COLO668 (cell line): ENCODE measurements around the gene PSEN1.

ENCODE experiments used
- DNase-seq: peaks from one replicate; lab custom pipeline; 2025; ENCODE audit not compliant: unreplicated experiment; lab: John Stamatoyannopoulos, UW

Gene PSEN1

DNA sequence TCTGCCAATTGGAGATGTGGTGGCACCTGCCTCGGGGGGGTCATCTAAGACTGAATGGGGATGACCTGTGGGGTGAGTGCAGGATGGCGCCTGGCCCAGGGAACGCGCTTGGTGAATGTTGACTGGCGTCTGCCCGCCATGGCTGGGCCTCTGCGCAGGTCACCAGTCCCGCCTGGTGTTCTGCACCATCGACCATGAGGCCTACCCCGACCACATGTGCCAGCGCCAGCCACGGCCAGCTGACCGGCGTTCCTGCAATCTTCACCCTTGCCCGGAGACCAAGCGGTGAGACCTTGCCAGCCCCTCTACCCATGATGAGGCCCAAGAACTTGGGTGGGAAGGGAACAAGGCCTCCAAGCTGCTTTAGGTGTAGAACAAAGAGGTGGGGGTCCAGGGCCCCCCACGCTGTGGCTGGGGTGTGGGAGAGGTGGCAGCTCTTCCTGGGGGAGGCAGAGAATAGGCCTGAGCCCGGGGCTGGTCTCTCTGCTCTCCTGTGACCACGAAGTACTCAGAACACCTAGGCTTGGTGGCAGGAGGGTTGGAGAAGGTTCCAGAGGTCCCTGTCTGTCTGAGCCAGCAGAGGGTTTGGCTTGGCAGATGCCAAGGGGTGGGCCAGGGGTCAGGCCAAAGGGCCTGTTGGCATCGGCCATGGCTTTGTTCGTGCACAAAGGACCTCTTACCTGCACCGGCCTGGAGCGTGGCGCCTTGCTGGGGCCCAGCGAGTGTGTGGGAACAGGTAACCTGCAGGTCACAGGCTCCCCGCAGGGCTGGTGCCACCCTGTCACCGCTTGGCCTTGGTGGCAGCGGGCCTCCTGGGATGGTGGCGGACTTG lies 116.4 kb downstream of the PSEN1 start:
- DNase-seq: no peak

DNA sequence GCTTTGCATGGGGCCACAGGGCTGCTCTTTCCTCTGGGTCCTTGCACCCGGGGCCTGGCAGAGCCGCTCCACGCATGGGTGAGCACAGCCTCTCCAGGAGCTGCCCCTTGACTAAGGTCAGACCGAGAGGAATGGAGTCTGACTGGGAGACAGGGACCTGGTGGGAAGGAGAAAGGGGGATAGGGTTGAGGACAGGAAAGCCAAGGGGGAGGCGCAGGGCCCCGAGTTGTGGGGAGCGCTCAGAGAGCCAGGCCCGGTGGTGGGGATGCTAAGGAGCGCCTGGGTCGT lies 117.0 kb downstream of the PSEN1 start:
- no peak for DNase-seq

DNA sequence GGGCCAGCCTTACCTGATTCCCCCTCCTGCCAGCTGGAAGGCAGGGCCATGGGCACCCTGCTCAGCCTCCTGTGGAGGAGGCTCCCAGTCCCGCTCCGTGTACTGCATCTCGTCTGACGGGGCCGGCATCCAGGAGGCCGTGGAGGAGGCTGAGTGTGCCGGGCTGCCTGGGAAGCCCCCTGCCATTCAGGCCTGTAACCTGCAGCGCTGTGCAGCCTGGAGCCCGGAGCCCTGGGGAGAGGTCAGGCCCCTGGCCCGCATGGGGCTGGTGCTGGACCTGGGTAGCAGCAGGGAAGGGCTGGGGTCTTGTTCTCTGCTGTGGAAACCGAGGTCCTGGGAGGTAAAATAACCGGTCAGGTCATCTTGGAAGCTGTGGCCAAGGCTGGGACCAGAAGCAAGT lies 117.4 kb downstream of the PSEN1 start:
- DNase-seq: no peak

DNA sequence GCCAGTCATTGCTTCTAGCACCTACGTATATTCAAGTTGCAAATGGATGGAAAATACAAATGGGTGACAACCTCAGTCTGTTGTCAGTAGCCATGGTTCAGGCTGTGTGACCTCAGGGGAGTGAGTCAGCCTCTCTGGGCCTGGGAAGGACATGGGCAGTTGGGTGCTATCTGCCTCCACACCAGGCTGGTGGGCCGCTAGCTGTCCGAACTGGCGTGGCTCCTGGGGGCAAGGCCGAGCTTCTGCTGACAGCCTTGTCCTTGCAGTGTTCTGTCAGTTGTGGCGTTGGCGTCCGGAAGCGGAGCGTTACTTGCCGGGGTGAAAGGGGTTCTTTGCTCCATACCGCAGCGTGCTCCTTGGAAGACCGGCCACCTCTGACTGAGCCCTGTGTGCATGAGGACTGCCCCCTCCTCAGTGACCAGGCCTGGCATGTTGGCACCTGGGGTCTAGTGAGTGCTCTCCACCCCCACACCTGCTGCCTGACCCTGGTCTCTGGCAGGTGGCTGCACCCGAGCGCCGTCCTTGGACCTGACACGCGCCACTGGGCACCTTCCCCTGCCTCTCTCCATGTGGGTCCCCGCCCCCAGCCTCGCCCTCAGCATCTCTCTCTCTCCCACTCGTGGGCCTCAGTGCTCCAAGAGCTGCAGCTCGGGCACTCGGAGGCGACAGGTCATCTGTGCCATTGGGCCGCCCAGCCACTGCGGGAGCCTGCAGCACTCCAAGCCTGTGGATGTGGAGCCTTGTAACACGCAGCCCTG lies 118.1 kb downstream of the PSEN1 start:
- DNase-seq: peak; percentile 24

DNA sequence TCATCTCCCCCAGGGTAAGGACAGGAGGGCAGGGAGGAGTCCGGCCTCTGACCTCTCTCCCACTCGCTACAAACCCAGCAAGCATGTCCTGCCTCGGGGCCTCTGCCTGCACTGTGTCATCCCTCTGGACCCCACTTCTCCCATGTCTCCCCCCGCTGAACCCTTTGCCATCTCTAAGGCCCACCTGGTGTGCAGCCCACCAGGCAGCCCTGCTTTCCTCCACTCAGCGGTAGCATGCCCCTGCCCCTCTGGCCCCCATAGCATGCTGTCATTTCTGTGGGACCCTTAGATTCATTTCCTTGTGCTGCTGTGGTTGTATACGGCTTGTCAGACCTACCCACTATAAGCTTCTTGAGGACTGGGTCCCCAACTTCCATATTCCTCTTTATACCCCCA lies 118.7 kb downstream of the PSEN1 start:
- DNase-seq: no peak

DNA sequence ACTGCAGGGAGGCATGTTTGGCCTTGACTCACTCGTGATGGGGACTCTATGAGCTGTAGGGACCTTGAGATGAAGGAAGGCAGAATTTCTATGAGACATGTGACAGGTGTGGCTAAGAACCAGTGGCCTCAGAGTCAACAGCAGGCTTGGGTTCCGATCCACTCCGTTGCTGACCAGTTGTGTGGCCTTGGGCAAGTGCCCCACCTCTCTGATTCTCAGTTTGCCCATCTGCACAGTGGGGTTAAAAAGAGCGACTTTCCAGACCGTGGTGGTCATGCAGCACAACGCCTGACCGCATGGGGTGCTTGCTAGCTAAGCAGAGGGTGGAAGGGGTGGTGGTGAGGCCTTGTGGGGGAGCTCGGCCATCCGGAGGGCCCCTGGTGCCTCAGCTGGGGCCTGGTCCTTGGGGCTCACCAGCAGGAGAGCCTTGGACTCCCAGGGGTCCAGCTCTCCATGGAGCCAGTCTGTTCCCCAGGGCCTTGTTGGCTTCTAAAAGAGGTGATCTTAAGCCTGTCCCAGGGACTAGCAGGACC lies 119.5 kb downstream of the PSEN1 start:
- DNase-seq: no peak

DNA sequence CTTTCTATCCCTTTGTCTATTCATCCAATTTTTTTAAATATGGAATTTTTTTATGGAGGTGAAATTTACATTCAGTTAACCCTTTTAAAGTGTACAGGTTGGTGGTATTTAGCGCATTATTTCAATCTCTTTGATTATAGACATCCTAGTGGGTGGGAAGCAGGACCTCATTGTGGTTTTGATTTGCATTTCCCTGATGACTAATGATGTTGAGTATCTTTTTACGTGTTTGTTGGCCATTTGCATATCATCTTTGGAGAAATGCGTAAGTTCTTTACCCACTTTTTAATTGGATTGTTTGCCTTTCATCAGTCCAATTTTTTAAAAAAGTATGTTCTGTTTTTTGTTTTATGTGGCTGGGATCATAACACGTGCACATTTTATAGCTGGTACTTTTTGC lies 121.8 kb downstream of the PSEN1 start:
- DNase-seq: no peak

DNA sequence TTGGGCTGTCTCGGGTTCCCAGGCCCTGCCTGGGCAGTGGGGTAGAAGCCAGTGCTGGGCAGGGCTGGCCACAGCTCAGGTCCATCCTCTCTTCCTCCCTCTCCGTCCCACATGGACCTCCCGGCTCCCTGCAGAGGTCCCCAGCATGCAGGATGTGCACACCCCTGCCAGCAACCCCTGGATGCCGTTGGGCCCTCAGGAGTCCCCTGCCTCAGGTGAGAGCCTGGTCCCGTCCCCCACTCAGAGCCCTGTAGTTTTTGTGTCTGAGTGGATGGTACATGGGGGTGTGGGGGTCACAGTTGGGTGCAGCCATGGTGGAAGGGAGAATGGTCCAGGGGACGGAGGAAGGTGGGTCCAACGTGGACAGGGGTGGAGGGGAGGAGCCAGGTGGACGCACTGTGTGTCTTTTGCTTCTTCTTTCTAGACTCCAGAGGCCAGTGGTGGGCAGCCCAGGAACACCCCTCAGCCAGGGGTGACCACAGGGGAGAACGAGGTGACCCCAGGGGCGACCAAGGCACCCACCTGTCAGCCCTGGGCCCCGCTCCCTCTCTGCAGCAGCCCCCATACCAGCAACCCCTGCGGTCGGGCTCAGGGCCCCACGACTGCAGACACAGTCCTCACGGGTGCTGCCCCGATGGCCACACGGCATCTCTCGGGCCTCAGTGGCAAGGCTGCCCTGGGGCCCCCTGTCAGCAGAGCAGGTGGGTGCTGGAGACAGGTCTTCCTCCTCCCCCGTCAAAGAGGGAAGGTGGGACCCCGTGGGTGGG lies 122.7 kb downstream of the PSEN1 start:
- no peak for DNase-seq

DNA sequence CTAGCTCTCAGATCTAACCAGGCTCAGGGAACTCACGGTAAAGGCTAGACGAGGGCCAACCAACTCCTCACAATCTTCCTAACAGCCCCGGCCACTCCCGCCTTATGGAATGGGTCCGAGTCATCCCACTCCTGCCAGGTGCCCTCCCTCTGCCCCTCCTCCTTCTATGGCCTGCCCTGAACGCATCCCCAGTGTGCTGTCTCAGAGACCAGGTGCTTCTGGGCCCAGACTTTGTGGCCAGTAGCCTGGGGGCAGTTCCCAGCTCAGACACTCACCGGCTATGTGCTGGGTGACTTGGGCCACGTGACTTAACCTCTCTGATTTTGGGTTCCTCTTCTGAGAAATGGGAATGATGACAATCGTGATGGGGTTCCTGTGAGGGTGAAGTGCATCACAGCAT lies 123.5 kb downstream of the PSEN1 start:
- no peak for DNase-seq

DNA sequence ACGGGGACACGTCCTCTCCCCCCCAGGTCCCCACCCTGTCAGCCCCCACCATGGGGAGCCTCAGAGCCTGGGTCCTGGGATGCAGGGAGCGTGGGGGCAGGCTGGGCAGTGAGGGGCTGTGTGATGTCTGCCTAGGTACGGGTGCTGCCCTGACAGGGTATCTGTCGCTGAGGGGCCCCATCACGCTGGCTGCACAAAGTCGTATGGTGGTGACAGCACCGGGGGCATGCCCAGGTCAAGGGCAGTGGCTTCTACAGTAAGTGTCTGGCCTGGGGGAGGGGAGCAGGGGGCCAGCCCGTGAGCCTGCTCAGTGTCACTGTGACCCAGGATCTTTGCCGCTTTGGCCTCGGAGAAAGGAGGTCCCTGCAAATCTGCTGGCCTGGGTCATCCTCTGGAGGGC lies 124.3 kb downstream of the PSEN1 start:
- no peak for DNase-seq

DNA sequence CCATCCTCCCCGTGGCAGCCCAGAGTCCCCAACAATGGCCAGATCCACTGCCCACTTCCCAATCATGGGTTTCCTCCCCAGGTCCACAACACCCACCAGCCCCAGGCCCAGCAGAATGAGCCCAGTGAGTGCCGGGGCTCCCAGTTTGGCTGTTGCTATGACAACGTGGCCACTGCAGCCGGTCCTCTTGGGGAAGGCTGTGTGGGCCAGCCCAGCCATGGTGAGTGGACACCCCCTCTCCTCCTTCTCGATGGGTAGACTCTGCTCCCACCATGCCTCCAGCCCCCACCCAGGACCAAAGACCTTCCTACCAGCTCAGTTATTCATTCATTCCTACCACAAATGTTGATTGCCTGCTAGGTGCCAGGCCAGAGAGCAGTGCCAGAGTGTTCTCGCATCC lies 124.8 kb downstream of the PSEN1 start:
- DNase-seq: no peak

DNA sequence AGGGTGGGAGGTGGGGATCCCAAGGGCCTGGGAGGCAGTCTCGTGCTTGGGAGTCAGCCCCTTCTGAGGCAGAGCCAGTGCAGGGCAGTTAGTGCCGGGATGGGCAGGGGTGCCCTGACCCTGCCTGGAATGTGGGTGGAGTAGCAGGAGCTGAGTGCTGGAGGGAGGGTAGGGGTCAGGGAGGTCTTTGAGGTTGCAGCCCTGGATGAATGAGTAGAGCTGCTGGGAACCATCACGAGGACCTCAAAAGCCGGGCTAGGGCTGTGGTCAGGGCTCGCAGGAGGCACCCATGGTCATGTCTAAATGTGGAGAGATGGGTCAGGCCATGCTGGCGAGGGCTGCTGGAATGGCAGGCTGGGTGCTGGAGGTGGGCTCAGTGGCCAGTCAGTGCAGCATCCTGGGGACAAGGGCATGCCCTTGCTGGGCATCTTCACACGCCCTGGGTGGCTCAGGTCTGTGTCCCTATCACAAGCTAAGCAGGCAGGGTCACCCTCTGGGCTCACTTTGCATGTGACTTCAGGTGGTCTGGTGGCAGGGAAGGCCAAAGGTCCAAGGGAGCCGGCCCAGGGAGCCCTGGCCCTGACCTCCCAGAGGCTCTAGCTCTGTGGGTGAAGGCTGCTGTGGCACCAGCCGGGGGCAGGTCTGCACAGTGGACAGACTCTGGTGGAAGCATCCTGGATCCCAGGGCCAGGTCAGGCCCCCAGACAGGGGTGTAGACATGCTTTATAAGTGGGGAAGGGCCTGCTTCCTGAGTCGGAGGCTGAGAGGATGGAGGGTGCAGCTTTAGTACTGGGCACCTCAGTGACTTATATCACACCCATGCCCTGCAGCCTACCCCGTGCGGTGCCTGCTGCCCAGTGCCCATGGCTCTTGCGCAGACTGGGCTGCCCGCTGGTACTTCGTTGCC lies 125.5 kb downstream of the PSEN1 start:
- DNase-seq: no peak

DNA sequence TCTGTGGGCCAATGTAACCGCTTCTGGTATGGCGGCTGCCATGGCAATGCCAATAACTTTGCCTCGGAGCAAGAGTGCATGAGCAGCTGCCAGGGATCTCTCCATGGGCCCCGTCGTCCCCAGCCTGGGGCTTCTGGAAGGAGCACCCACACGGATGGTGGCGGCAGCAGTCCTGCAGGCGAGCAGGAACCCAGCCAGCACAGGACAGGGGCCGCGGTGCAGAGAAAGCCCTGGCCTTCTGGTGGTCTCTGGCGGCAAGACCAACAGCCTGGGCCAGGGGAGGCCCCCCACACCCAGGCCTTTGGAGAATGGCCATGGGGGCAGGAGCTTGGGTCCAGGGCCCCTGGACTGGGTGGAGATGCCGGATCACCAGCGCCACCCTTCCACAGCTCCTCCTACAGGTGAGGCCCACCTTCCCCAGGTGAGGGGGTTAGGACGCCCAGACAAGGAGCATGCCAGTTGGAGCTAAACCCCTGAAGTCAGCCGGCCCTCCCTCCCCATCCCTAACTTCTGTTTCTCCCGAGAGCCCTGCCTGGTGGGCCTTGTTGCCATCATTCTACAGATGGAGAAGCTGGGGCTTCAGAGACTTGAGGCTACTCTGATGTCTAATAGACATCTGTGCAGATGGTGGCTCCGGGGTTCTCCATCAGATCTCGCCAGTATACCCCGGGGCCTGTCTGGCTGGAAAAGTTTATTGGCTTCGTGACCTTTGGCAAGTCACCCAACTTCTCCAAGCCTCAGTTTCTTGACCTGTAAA lies 126.3 kb downstream of the PSEN1 start:
- DNase-seq: no peak

DNA sequence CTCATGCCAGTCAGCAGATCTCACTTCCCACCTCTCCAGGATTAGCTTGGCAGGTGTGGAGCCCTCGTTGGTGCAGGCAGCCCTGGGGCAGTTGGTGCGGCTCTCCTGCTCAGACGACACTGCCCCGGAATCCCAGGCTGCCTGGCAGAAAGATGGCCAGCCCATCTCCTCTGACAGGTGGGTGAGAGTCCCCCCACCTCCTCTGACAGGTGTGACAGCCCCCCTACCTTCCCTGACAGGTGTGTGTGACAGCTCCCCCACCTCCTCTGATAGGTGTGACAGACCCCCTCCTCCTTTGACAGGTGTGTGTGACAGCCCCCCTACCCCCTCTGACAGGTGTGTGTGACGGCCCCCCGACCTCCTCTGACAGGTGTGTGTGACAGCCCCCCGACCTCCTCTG lies 127.3 kb downstream of the PSEN1 start:
- DNase-seq: no peak

DNA sequence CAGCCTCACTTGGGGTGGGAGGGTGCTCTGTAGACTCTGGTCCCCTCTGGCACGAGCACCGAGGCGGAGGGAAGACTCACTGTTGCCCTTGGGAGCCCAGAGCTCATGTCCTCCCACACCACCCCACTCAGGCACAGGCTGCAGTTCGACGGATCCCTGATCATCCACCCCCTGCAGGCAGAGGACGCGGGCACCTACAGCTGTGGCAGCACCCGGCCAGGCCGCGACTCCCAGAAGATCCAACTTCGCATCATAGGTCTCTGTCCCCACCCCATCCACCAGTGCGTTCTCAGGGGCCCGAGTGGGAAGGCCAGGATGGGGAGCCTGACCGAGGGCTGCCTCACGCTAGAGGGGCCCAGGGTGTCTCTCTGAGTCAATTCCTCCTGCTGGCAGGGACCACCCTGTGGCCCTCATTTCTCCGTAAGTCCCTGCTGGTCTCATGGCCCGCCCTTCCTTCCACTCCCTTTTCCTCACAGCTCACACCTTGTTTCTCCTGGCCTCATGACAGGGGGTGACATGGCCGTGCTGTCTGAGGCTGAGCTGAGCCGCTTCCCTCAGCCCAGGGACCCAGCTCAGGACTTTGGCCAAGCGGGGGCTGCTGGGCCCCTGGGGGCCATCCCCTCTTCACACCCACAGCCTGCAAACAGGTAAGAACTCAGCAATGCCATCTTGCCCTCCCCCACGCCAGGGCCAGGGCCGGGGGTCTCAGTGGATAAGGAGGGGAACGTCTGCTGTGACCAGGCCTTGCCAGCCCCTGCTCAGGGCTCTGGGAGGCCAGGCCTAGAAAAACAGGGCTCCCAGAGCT lies 128.0 kb downstream of the PSEN1 start:
- no peak for DNase-seq

DNA sequence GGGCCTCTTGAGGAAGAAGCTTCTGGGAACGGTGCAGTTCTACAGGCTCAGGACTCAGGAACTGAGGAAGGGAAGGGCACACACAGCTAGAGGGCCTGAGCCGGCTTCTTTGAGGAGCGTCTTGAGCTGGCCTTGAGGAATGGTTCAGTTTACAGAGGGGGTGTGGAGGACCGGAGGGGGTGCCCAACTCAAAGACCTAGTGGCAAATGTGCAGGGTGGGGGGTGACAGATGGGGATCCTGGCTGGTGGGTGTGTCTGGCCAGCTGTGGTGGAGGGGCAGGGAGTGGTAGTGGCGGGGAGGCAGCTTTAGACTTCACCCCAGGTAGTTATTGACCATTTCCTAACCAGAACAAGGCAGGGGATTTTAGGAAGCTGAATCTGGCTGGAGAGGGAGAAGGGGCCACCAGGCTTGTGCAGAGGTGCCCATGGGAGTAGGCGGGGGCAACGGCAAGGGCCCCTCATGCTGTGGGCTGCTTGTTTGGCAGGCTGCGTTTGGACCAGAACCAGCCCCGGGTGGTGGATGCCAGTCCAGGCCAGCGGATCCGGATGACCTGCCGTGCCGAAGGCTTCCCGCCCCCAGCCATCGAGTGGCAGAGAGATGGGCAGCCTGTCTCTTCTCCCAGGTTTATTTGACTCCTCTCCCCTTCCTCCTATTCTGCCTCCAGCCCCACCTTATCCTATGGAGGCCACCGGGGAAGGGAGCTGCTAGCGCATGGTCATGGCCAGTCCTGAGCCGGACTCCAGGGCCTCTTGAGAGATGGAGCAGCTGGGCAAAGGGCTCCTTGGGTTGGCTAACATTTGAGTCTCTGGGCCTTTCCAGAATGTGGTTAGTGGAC lies 128.8 kb downstream of the PSEN1 start:
- DNase-seq: no peak

DNA sequence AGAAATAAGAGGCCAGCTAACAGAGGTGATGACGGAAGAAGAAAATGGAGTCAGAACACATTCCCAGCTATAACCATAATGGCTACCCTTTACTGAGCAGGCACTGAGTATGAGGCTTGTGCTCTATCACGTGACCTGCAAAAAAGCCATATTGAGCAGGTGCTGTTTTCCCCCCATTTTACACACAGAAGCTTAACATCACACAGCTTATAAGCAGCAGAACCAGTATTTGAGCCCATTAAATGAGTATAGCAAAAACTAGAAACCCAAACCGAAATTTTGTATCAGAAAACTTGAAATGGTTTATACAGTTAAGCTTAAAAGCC lies 129.4 kb downstream of the PSEN1 start:
- no peak for DNase-seq

DNA sequence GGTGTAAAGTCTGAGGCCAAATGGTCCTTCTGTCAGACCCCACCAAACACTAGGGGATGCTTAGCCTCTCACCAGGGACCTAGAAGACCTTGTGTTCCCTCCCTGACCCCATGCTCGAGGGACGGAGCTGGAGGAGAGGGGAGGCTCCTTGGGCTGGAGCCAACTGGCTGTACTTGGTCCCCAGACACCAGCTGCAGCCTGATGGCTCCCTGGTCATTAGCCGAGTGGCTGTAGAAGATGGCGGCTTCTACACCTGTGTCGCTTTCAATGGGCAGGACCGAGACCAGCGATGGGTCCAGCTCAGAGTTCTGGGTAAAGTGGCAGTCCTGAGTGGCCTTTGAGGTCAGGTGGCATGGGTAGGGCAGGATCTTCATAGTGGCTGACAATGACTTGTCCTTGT lies 130.0 kb downstream of the PSEN1 start:
- DNase-seq: no peak
